Measurements from ENCODE around the gene EXD3. TPM values are rescaled to one million over a fixed set of nuclear protein-coding genes. Genes with fewer than 3 reads are reported as not detected.

Gene EXD3
- total and polyA plus RNA-seq, 9 of the 15 experiments (the other 6 are each of a cell fraction or from before 2014, with no cell fraction given): 0.29 to 12.5 (median 3.9) TPM

DNA sequence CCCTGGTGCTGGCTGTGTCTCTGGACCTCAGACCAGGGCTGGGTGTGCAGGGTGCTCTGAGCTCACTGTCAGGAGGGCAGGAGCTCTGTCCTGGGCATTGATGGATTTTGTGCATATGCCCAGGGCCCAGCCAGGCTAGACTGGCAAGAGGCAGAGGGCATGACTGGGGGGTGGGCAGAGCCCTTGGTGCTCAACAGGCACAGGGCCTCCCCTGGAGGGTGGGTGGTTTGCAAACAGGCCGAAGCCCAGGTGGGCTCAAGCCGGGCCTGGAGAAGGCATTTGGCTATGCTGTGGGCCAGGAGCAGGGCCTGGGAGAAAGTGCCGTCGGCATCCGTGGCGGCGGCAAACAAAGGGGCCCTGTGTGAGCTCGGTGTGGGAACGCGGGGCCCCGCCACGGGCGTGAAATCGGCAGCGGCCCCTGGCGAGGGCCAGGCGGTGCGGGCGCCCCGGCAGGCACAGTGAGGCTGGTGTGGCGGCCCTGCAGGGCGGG lies 119.0 kb downstream of the EXD3 start:
- Histone ChIP-seq H3K9me3 (replicated peaks; ENCODE audit: control insufficient read depth, insufficient read depth, low read depth, low read length) (no peaks in the 10 kb centered on the region), H4K20me1 (replicated peaks; ENCODE audit: control insufficient read depth, insufficient read depth, low read length) (peaks cover 13% of the 10 kb centered on the region), H3K27ac (ENCODE audit: extremely low read depth, low read depth, low read length) (no peak overlapping the region), H3K9ac (ENCODE audit: insufficient read depth in 1 of 2, low read depth in 2 of 2, low read length in 2 of 2) (peak overlapping the region in 1 of 2 experiments; percentile 91; a peak in 2 of 4 replicates), H3K4me3 (no peak overlapping the region), H2AFZ (ENCODE audit: low read depth, low read length) (no peak overlapping the region), H3K79me2 (ENCODE audit: control insufficient read depth, insufficient read depth, low read length) (peaks cover 28% of the 10 kb centered on the region), H3K4me1 (replicated peaks in 1 of 2; ENCODE audit: control insufficient read depth in 2 of 2, insufficient read depth in 2 of 2, low read length in 2 of 2) (peaks cover 27 to 87% of the 10 kb centered on the region in 2 experiments), H3K36me3 (ENCODE audit: control insufficient read depth, insufficient read depth, low read length) (peaks cover 3% of the 10 kb centered on the region; the same call in 1 of the 3 replicates), H3K9me1 (ENCODE audit: control insufficient read depth, insufficient read depth, low read length) (peaks cover 7% of the 10 kb centered on the region), H3K4me2 (ENCODE audit: insufficient read depth, low read length) (no peak overlapping the region), H3K27me3 (ENCODE audit: control insufficient read depth in 2 of 2, insufficient read depth in 2 of 2, low read length in 2 of 2) (no peaks in the 10 kb centered on the region)
- ATAC-seq (no peak), FAIRE-seq (no peak), DNase-seq (ENCODE audit: extremely low read depth in 1 of 4, low spot score in 3 of 4) (no peak)
- ChIA-PET POLR2A (interaction anchor here (0.7 to 2.3 kb wide), 5 partner anchors 9 to 119 kb away, joined by 3 to 10 read pairs (median 4); partner anchors contain the start of genes EXD3 and NOXA1), CTCF (ENCODE audit: low intra/inter-chr PET ratio) (no interaction called here)
- WGBS (ENCODE audit: insufficient coverage, low coverage, missing lambda C conversion rate): 90% methylated on average over 8 of the region's 22 CpGs
- TF ChIP-seq, protein P1, sequence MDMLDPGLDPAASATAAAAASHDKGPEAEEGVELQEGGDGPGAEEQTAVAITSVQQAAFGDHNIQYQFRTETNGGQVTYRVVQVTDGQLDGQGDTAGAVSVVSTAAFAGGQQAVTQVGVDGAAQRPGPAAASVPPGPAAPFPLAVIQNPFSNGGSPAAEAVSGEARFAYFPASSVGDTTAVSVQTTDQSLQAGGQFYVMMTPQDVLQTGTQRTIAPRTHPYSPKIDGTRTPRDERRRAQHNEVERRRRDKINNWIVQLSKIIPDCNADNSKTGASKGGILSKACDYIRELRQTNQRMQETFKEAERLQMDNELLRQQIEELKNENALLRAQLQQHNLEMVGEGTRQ (CRISPR knock-in tag; IDR thresholded peaks at IDR 0.05): no peak
- TF ChIP-seq HNRNPL (IDR thresholded peaks at IDR 0.05; ENCODE audit: low read depth, low read length): peak; percentile 67; the same call in 1 of the 2 replicates
- intact Hi-C loops (cut with micrococcal nuclease): loop anchor here (5.0 to 10.0 kb wide), 4 partner anchors 62 to 228 kb away; partner anchors contain the start of genes EXD3, NOXA1 and TUBB4B
- in situ Hi-C loops (cut with MboI): no loop called here
- BruUV-seq (replicated peaks): no TSS peak
